H1 (cell line): ENCODE results near the gene NLRP3. TPM values are rescaled to one million over a fixed set of nuclear protein-coding genes. Genes with fewer than 3 reads are reported as not detected.

Experiments
- BRCA1 ChIP-seq: IDR thresholded peaks from 2 replicates; pipeline ENCODE4 v1.6.1; 2012; ENCODE audit warnings: low read depth, low read length, improper control_type of control experiment
- CTBP2 ChIP-seq: IDR thresholded peaks from 2 replicates; pipeline ENCODE4 v1.7.0; 2011; ENCODE audit warnings: borderline replicate concordance, mild to moderate bottlenecking, moderate library complexity, mixed read lengths, low read length; ENCODE audit not compliant: insufficient read depth, insufficient read length
- RAD21 ChIP-seq, 2 experiments: IDR thresholded peaks in 1 of 2; conservative IDR thresholded peaks in 1 of 2; 2 replicates each; pipeline ENCODE4 v1.6.1; 2011; ENCODE audit warnings: low read depth in 2 of 2, low read length in 2 of 2, improper control_type of control experiment in 1 of 2, inconsistent platforms in 1 of 2, mild to moderate bottlenecking in 1 of 2, moderate library complexity in 1 of 2
- RNF2 ChIP-seq: fragments of 200-900, 300-1000 bp; sonication (generic); IDR thresholded peaks from 2 replicates; pipeline ENCODE4 v1.7.1; 2016; ENCODE audit warnings: borderline replicate concordance, low read depth, mild to moderate bottlenecking, antibody characterized with exemption, low read length; ENCODE audit not compliant: poor library complexity, severe bottlenecking; ENCODE audit errors: missing control alignments
- SP1 ChIP-seq: IDR thresholded peaks from 2 replicates; pipeline ENCODE4 v1.6.1; 2011; ENCODE audit warnings: low read depth, low read length
- SP4 ChIP-seq: IDR thresholded peaks from 2 replicates; pipeline ENCODE4 v1.6.1; 2012; ENCODE audit warnings: low read length, inconsistent platforms
- TBP ChIP-seq: IDR thresholded peaks from 2 replicates; pipeline ENCODE4 v1.6.1; 2011; ENCODE audit warnings: low read depth, low read length, improper control_type of control experiment
- polyA plus RNA-seq, 7 experiments: library from polyadenylated mRNA; depleted of rRNA in 3 of 7; stranded (reverse) in 5 of 7; unstranded in 2 of 7; fragments of >200 nt in 5 of 7; fragments of 200-250 nt in 2 of 7; gene quantifications; 1 replicate in 5 of 7; 2 replicates in 1 of 7; 4 replicates in 1 of 7; pipeline versions ENCODE4 v1.2.1 to v1.2.3, GENCODE V29; 2011 to 2013; ENCODE audit warnings: missing spikeins in 2 of 7, mixed read lengths in 2 of 7
- total RNA-seq: library from RNA; stranded (reverse); fragmentation: NEBNext Ultra II Directional; extraction: Animal tissue kit (Norgen Biotek cat#: 25700); gene quantifications from 2 replicates; pipeline ENCODE4 v1.2.1, GENCODE V29; 2021
- TF ChIP-seq, protein P1 (sequence below): fragments of 300-600 bp; sonication (generic); IDR thresholded peaks from 2 replicates; pipeline ENCODE4 v1.7.1; 2012; ENCODE audit warnings: low read length, moderate library complexity, mild to moderate bottlenecking, inconsistent platforms; ENCODE audit not compliant: insufficient replicate concordance

The NLRP3 gene
- total and polyA plus RNA-seq, 2 of the 8 experiments (the other 6 are each of a cell fraction or from before 2014, with no cell fraction given), result 0.05 to 0.19 TPM

DNA sequence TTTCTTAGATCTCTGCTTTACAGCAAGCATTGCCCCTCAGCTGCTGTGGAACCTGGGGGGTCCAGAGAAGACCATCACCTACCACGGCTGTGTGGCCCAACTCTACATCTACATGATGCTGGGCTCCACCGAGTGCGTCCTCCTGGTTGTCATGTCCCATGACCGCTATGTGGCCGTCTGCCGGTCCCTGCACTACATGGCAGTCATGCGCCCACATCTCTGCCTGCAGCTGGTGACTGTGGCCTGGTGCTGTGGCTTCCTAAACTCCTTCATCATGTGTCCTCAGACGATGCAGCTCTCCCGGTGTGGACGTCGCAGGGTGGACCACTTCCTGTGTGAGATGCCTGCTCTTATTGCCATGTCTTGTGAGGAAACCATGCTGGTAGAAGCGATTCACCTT lies 75.4 kb downstream of the NLRP3 start (continued):
- TF ChIP-seq, protein P1, sequence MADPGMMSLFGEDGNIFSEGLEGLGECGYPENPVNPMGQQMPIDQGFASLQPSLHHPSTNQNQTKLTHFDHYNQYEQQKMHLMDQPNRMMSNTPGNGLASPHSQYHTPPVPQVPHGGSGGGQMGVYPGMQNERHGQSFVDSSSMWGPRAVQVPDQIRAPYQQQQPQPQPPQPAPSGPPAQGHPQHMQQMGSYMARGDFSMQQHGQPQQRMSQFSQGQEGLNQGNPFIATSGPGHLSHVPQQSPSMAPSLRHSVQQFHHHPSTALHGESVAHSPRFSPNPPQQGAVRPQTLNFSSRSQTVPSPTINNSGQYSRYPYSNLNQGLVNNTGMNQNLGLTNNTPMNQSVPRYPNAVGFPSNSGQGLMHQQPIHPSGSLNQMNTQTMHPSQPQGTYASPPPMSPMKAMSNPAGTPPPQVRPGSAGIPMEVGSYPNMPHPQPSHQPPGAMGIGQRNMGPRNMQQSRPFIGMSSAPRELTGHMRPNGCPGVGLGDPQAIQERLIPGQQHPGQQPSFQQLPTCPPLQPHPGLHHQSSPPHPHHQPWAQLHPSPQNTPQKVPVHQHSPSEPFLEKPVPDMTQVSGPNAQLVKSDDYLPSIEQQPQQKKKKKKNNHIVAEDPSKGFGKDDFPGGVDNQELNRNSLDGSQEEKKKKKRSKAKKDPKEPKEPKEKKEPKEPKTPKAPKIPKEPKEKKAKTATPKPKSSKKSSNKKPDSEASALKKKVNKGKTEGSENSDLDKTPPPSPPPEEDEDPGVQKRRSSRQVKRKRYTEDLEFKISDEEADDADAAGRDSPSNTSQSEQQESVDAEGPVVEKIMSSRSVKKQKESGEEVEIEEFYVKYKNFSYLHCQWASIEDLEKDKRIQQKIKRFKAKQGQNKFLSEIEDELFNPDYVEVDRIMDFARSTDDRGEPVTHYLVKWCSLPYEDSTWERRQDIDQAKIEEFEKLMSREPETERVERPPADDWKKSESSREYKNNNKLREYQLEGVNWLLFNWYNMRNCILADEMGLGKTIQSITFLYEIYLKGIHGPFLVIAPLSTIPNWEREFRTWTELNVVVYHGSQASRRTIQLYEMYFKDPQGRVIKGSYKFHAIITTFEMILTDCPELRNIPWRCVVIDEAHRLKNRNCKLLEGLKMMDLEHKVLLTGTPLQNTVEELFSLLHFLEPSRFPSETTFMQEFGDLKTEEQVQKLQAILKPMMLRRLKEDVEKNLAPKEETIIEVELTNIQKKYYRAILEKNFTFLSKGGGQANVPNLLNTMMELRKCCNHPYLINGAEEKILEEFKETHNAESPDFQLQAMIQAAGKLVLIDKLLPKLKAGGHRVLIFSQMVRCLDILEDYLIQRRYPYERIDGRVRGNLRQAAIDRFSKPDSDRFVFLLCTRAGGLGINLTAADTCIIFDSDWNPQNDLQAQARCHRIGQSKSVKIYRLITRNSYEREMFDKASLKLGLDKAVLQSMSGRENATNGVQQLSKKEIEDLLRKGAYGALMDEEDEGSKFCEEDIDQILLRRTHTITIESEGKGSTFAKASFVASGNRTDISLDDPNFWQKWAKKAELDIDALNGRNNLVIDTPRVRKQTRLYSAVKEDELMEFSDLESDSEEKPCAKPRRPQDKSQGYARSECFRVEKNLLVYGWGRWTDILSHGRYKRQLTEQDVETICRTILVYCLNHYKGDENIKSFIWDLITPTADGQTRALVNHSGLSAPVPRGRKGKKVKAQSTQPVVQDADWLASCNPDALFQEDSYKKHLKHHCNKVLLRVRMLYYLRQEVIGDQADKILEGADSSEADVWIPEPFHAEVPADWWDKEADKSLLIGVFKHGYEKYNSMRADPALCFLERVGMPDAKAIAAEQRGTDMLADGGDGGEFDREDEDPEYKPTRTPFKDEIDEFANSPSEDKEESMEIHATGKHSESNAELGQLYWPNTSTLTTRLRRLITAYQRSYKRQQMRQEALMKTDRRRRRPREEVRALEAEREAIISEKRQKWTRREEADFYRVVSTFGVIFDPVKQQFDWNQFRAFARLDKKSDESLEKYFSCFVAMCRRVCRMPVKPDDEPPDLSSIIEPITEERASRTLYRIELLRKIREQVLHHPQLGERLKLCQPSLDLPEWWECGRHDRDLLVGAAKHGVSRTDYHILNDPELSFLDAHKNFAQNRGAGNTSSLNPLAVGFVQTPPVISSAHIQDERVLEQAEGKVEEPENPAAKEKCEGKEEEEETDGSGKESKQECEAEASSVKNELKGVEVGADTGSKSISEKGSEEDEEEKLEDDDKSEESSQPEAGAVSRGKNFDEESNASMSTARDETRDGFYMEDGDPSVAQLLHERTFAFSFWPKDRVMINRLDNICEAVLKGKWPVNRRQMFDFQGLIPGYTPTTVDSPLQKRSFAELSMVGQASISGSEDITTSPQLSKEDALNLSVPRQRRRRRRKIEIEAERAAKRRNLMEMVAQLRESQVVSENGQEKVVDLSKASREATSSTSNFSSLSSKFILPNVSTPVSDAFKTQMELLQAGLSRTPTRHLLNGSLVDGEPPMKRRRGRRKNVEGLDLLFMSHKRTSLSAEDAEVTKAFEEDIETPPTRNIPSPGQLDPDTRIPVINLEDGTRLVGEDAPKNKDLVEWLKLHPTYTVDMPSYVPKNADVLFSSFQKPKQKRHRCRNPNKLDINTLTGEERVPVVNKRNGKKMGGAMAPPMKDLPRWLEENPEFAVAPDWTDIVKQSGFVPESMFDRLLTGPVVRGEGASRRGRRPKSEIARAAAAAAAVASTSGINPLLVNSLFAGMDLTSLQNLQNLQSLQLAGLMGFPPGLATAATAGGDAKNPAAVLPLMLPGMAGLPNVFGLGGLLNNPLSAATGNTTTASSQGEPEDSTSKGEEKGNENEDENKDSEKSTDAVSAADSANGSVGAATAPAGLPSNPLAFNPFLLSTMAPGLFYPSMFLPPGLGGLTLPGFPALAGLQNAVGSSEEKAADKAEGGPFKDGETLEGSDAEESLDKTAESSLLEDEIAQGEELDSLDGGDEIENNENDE, result no peak
- TF ChIP-seq CTBP2 (no peak), SP1 (no peak), RAD21 (IDR thresholded peaks at IDR 0.05 in 1 of 2, conservative IDR thresholded peaks at IDR 0.05 in 1 of 2; ENCODE audit: low read depth in 2 of 2, low read length in 2 of 2) (no peak), SP4 (no peak), BRCA1 (no peak), TBP (no peak), RNF2 (no peak)
- TF ChIP-seq, all 59 proteins: peak for 0
